WTC11 (cell line): Measurements from ENCODE around the gene CD300E.

Source experiments
- CREM ChIP-seq: sonication (generic); formaldehyde crosslinking; IDR thresholded peaks from 2 replicates; pipeline ENCODE4 v1.8.1; 2022; ENCODE audit warnings: mild to moderate bottlenecking, missing genetic modification reagents, moderate library complexity
- CTCF ChIP-seq: fragments of 200-600 bp; IDR thresholded peaks from 2 replicates; pipeline ENCODE4 v1.8.0; 2022; ENCODE audit warnings: antibody characterized with exemption
- ETV6 ChIP-seq: sonication (generic); formaldehyde crosslinking; IDR thresholded peaks from 2 replicates; pipeline ENCODE4 v1.8.1; 2022; ENCODE audit warnings: mild to moderate bottlenecking, missing genetic modification reagents
- GRHL2 ChIP-seq: fragments of 250-450 bp; sonication (Bioruptor Pico); IDR thresholded peaks from 2 replicates; pipeline ENCODE4 v1.8.0; 2022; ENCODE audit warnings: mild to moderate bottlenecking, moderate library complexity; ENCODE audit not compliant: insufficient replicate concordance, severe bottlenecking
- JUN ChIP-seq: sonication (generic); formaldehyde crosslinking; IDR thresholded peaks from 2 replicates; pipeline ENCODE4 v1.8.0; 2023; ENCODE audit warnings: mild to moderate bottlenecking, missing genetic modification reagents
- MAX ChIP-seq: sonication (generic); formaldehyde crosslinking; IDR thresholded peaks from 2 replicates; pipeline ENCODE4 v1.8.0; 2022; ENCODE audit warnings: mild to moderate bottlenecking, missing genetic modification reagents
- NFE2L1 ChIP-seq: sonication (generic); formaldehyde crosslinking; IDR thresholded peaks from 2 replicates; pipeline ENCODE4 v1.8.1; 2023; ENCODE audit warnings: missing genetic modification reagents
- NFYB ChIP-seq: sonication (generic); formaldehyde crosslinking; conservative IDR thresholded peaks from 2 replicates; pipeline ENCODE4 v1.8.0; 2022; ENCODE audit warnings: low read depth, missing genetic modification reagents
- PREB ChIP-seq: sonication (generic); formaldehyde crosslinking; IDR thresholded peaks from 2 replicates; pipeline ENCODE4 v1.8.1; 2022; ENCODE audit warnings: mild to moderate bottlenecking, missing genetic modification reagents, moderate library complexity, borderline replicate concordance
- SP1 ChIP-seq: sonication (generic); formaldehyde crosslinking; conservative IDR thresholded peaks from 2 replicates; pipeline ENCODE4 v1.8.1; 2022; ENCODE audit warnings: missing genetic modification reagents
- USF2 ChIP-seq: sonication (generic); formaldehyde crosslinking; IDR thresholded peaks from 2 replicates; pipeline ENCODE4 v1.8.1; 2023; ENCODE audit warnings: mild to moderate bottlenecking, missing genetic modification reagents, moderate library complexity
- ZNF219 ChIP-seq: sonication (generic); formaldehyde crosslinking; IDR thresholded peaks from 2 replicates; pipeline ENCODE4 v1.8.0; 2023; ENCODE audit warnings: missing genetic modification reagents, mild to moderate bottlenecking, borderline replicate concordance
- ZNF425 ChIP-seq: fragments of 250-450 bp; sonication (Bioruptor Pico); conservative IDR thresholded peaks from 2 replicates; pipeline ENCODE4 v1.9.0; 2021; ENCODE audit warnings: mild to moderate bottlenecking

- TF ChIP-seq CTCF: no peak
- TF ChIP-seq NFYB (CRISPR knock-in tag): no peak
- TF ChIP-seq CREM (CRISPR knock-in tag): no peak
- TF ChIP-seq ZNF425 (CRISPR knock-in tag): no peak
- TF ChIP-seq NFE2L1 (CRISPR knock-in tag): no peak
- no peak for TF ChIP-seq USF2 (CRISPR knock-in tag)
- no peak for TF ChIP-seq GRHL2 (CRISPR knock-in tag)
- TF ChIP-seq MAX (CRISPR knock-in tag): no peak
- TF ChIP-seq JUN (CRISPR knock-in tag): no peak
- no peak for TF ChIP-seq PREB
- TF ChIP-seq ETV6: no peak
- TF ChIP-seq ZNF219: no peak
- TF ChIP-seq SP1: no peak
Observed at GRCh38 chr17:74644419-74644818, 20.9 kb upstream of the CD300E start.
